Heart left ventricle (tissue), 16 donors: ENCODE data around the gene RHOT2. TPM values are rescaled to one million over a fixed set of nuclear protein-coding genes. Genes with fewer than 3 reads are reported as not detected.
A peak's percentile ranks its signal among the peaks of the same experiment; 100 is the strongest.
"Not testable (repeated sequence)": the region's sequence is repeated elsewhere in the genome, so short reads cannot be mapped to it uniquely, and the experiment has no call there.

Experiments
- ATAC-seq, 4 donors: fragments of 200-7000 bp; cut with Tn5 transposase; one replicate each; pipeline ENCODE4 v1.9.1; 2020 to 2022; ENCODE audit warnings: moderate library complexity in 4 of 4, mild to moderate bottlenecking in 3 of 4, moderate number of reproducible peaks in 1 of 4
- DNase-seq, 5 donors: peaks; one replicate each; pipeline ENCODE4 v3.0.0-alpha.2; 2020
- H3K27ac ChIP-seq, 12 donors: fragments of 200-600 bp; sonication (generic) in 4 of 12; one replicate each; pipeline versions ENCODE4 v1.5.0 to v1.8.0; 2016 to 2022; ENCODE audit warnings: mild to moderate bottlenecking in 2 of 12
- H3K27me3 ChIP-seq, 9 donors: fragments of 200-600 bp; sonication (generic) in 2 of 9; one replicate each; pipeline versions ENCODE4 v1.5.1 to v1.8.0; 2016 to 2022; ENCODE audit warnings: mild to moderate bottlenecking in 3 of 9
- H3K36me3 ChIP-seq, 9 donors: fragments of 200-600 bp; sonication (generic) in 2 of 9; one replicate each; pipeline versions ENCODE4 v1.5.0 to v1.8.0; 2018 to 2022; ENCODE audit warnings: mild to moderate bottlenecking in 2 of 9
- H3K4me1 ChIP-seq, 12 donors: fragments of 200-600 bp; sonication (generic) in 4 of 12; one replicate each; pipeline versions ENCODE4 v1.5.0 to v1.8.0; 2016 to 2022; ENCODE audit warnings: mild to moderate bottlenecking in 3 of 12
- H3K4me3 ChIP-seq, 12 donors: fragments of 200-600 bp; sonication (generic) in 4 of 12; one replicate each; pipeline versions ENCODE4 v1.5.0 to v1.8.0; 2017 to 2022; ENCODE audit warnings: mild to moderate bottlenecking in 9 of 12, moderate library complexity in 4 of 12
- H3K9me3 ChIP-seq, 12 donors: fragments of 200-600 bp; sonication (generic) in 4 of 12; one replicate each; pipeline versions ENCODE4 v1.5.0 to v1.8.0; 2016 to 2022; ENCODE audit warnings: mild to moderate bottlenecking in 1 of 12
- POLR2A ChIP-seq, 2 donors: fragments of 450-650 bp; IDR thresholded peaks; one replicate each; pipeline ENCODE4 v1.6.1; 2017; ENCODE audit warnings: antibody characterized with exemption in 2 of 2, mild to moderate bottlenecking in 2 of 2, moderate library complexity in 2 of 2
- WGBS, 4 donors: extraction: QIAGEN DNeasy Blood & Tissue Kit in 2 of 4; methylation state at CpG; one replicate each; pipeline versions ENCODE4 v1.1.5 to v1.1.7; 2013 to 2018; 5-methylcytosine and 5-hydroxymethylcytosine counted together
- intact Hi-C, 10 donors: fragments of 100-400 bp; cut with DNase I; formaldehyde crosslinking; loops; one replicate each; pipeline versions ENCODE4 v1.11.1 to v1.14.2; 2022
- polyA plus RNA-seq, 2 donors: library from polyadenylated mRNA; stranded (reverse); fragments of 200-250 nt; gene quantifications; one replicate each; pipeline ENCODE4 v1.2.3, GENCODE V29; 2013
- total RNA-seq, 9 donors: library from RNA; depleted of rRNA in 2 of 9; stranded (reverse); fragments of >200 nt in 2 of 9; fragmentation: NEBNext Ultra II Directional in 3 of 9; extraction: Animal tissue kit (Norgen Biotek cat#: 25700) in 3 of 9; gene quantifications; one replicate each; pipeline versions ENCODE4 v1.1.0 to v1.2.4, GENCODE V29; 2016 to 2023
- TF ChIP-seq, protein P1 (sequence below), 12 donors: fragments of 200-600 bp; sonication (generic) in 4 of 12; IDR thresholded peaks; one replicate each; pipeline versions ENCODE4 v1.5.0 to v1.8.0; 2018 to 2022; ENCODE audit warnings: antibody characterized with exemption in 12 of 12, mild to moderate bottlenecking in 5 of 12
- donor health status: ischemic (EF 13 %, LVEDD 7.1; RV severe dilation, severe dysfunction).
- donor health status: healthy with polysubstance abuse.
- donor health status: DM: no; HTN: yes; CAD: no.
- donor health status: DM: no; HTN: no; CAD: no.
- donor health status: ischemic (EF 25% LVEDD 6.9; RV normal size, moderate dysfunction).
- donor health status: ischemic (EF 25% LVEDD 5.7; RV mildly dilated, moderate dysfunction).
- donor health status: healthy.
- donor health status: DM: yes; HTN: yes; CAD: no.
- donor health status: ischemic (EF 35%, LVEDD 5.7; RV mildly dilated, moderate dysfunction).
- donor health status: nonischemic (EF 11% LVEDD 7.7; RV severe dilation, severe dysfunction).
- donor health status: DM: yes; HTN: yes; CAD: no.
- donor health status: PGD.
- donor health status: ischemic (EF 29% LVEDD 5.4; RV normal size, mild dysfunction).
- donor health status: nonischemic (EF 23%, LVEDD 6.1; RV moderate dilation, normal function).

RHOT2 gene
- total and polyA plus RNA-seq, 11 donors = 33.7 to 143 (median 83.5) TPM

DNA sequence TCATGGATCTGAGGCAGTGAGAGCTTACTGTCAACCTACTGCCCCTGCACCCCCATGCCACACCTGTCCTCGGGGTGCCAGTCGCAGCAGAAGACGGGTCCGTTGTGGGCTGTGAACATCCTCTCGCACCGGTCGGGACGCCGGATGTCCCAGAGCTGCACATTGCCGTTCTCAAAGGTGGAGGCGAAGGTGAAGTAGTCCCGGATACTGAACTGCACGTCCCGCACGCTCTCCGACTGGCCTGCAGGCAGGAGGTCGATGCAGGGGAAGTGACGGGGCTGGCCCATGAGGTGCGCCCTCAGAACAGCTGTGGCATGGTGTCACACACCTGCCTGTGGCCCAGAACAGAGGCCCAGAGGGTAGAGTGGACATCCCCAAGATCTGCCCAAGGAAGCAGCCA is 19.6 kb downstream of the RHOT2 start:
- H3K4me3 ChIP-seq = no peak overlapping the region
- intact Hi-C loops = no loop called here
- 86 to 94% (median 92%) methylated on average over 14 to 19 of the region's 19 CpGs for WGBS, 4 donors
- ATAC-seq (no peak), DNase-seq (no peak)
- peaks cover 0 to 28% (median 14%) of the 10 kb centered on the region in 9 donors for H3K36me3 ChIP-seq
- peaks cover 10 to 60% (median 43%) of the 10 kb centered on the region in 12 donors for H3K4me1 ChIP-seq
- no peaks in the 10 kb centered on the region for H3K9me3 ChIP-seq
- no peak overlapping the region for H3K27ac ChIP-seq
- TF ChIP-seq, protein P1, sequence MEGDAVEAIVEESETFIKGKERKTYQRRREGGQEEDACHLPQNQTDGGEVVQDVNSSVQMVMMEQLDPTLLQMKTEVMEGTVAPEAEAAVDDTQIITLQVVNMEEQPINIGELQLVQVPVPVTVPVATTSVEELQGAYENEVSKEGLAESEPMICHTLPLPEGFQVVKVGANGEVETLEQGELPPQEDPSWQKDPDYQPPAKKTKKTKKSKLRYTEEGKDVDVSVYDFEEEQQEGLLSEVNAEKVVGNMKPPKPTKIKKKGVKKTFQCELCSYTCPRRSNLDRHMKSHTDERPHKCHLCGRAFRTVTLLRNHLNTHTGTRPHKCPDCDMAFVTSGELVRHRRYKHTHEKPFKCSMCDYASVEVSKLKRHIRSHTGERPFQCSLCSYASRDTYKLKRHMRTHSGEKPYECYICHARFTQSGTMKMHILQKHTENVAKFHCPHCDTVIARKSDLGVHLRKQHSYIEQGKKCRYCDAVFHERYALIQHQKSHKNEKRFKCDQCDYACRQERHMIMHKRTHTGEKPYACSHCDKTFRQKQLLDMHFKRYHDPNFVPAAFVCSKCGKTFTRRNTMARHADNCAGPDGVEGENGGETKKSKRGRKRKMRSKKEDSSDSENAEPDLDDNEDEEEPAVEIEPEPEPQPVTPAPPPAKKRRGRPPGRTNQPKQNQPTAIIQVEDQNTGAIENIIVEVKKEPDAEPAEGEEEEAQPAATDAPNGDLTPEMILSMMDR (IDR thresholded peaks at IDR 0.05) = no peak
- no peak for TF ChIP-seq POLR2A (IDR thresholded peaks at IDR 0.05)
- peaks cover 0 to 10% (median 4%) of the 10 kb centered on the region in 9 donors for H3K27me3 ChIP-seq

DNA sequence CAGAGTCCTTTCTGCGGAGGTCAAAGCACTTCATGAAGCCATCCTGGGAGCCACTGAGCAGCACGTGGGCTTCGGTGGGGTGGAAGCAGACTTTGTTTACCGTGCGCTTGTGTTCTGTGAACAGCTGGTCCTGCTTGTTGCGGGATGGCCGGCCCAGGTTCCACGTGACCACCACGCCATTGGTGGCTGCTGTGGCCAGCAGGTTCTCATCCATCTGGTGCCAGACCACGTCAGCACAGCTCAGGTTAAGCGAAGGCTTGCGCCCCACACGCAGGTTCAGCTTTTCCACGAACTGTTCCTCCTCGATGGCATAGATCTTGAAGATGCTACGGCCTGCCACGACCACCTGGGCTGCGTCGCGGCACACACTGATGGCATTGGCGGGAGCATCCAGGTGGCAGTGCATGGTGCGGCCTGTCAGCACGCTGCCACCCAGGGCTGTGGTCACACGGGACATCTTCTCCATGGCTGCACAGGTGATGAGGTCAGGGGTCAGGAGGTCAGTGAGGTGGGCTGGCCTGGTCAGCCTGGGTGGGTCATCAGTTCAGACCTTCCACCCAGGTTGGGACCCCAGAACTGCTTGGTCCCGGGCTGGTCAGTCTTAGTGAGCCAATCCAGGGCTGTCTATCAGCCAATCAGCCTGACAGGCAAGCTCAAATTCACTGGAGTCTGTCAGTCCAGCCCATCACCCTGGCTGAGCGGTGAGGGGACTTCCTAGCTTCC is 21.4 kb downstream of the RHOT2 start:
- H3K27me3 ChIP-seq = peaks cover 2 to 28% (median 20%) of the 10 kb centered on the region in 9 donors
- DNase-seq (no peak), ATAC-seq (peak in 1 of 4 donors; percentile 0)
- intact Hi-C loops = no loop called here
- H3K9me3 ChIP-seq = no peaks in the 10 kb centered on the region
- peak overlapping the region in 9 of 12 donors; percentile 65 to 92 (median 87) for H3K27ac ChIP-seq
- peak overlapping the region; percentile 72 to 98 (median 94) for H3K4me3 ChIP-seq
- WGBS, 4 donors = 84 to 89% (median 87%) methylated on average over 24 to 26 of the region's 26 CpGs
- H3K4me1 ChIP-seq = peaks cover 3 to 56% (median 32%) of the 10 kb centered on the region in 12 donors
- TF ChIP-seq POLR2A (IDR thresholded peaks at IDR 0.05) = no peak
- TF ChIP-seq, protein P1 (IDR thresholded peaks at IDR 0.05) = no peak
- H3K36me3 ChIP-seq = peaks cover 0 to 18% (median 4%) of the 10 kb centered on the region in 9 donors

DNA sequence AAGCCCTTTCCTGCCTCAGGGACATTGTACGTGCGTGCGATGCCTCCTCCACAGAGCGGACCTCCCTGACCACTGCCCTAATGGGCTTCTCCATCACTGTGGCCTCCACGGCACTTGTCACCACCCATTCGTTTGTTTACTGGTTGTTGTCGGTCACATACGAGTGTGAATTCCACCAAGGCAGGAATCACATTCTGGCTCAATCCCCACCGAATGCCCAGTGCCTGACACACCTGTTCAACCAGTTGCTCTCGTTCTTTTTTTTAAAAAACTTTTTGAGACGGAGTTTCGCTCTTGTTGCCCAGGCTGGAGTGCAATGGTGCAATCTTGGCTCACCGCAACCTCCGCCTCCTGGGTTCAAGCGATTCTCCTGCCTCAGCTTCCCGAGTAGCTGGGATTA is 23.3 kb downstream of the RHOT2 start:
- ATAC-seq, DNase-seq, intact Hi-C loops, H3K27ac ChIP-seq, H3K9me3 ChIP-seq, H3K4me3 ChIP-seq: not testable (repeated sequence)
- 89 to 90% (median 89%) methylated on average over 16 of the region's 16 CpGs for WGBS, 4 donors
- Histone ChIP-seq H3K4me1 (peaks cover 0 to 54% (median 27%) of the 10 kb centered on the region in 12 donors), H3K27me3 (peaks cover 8 to 46% (median 37%) of the 10 kb centered on the region in 9 donors), H3K36me3 (peaks cover 0 to 15% (median 4%) of the 10 kb centered on the region in 9 donors)

DNA sequence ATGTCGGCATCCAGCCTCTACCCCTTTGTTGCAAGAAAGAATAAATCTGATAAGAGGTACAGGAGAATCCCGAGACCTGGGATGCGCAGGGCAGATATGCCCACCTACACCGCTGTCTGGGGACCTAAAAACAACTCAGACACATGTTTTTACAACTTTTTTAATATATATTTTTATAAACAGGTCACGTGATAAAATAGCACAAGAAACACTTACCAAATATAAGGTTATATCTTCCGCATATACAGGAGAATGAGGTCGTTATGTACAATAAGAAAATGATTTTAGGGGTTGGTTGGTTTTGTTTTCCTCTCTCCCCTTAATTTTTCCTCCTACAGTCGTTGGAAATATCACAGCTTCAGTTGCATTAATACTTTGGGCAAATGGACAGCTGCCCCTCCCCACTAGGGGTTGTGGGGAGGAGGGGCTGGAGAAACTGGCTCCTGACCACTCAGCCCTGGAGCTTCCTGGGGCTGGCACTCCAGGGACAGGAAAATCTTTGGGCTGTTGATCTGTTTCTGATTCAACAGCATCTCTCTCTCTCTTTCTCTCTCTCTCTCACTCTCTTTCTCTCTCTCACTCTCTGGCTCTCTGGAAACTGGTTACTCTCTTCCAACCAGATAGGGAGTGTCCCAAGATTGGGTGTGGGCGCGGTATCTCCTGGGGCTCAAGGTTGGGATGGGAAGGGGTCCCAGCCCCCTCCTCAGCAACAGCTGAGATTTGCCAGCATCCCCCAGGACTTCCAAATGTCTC is 24.6 kb downstream of the RHOT2 start:
- TF ChIP-seq, protein P1 (IDR thresholded peaks at IDR 0.05) = no peak
- no peak for TF ChIP-seq POLR2A (IDR thresholded peaks at IDR 0.05)
- WGBS, 4 donors = 62 to 68% (median 64%) methylated on average over 10 of the region's 10 CpGs

More for the DNA sequence above, 24.6 kb downstream of the RHOT2 start:
- intact Hi-C loops = no loop called here
- Histone ChIP-seq H3K36me3 (peaks cover 0 to 3% (median 0%) of the 10 kb centered on the region in 9 donors), H3K27ac (no peak overlapping the region), H3K9me3 (no peaks in the 10 kb centered on the region), H3K27me3 (peaks cover 11 to 57% (median 45%) of the 10 kb centered on the region in 9 donors), H3K4me3 (no peak overlapping the region), H3K4me1 (peaks cover 0 to 54% (median 27%) of the 10 kb centered on the region in 12 donors)
- ATAC-seq = no peak
- no peak for DNase-seq
